Glomerular visceral epithelial cell (primary cell): Measurements from ENCODE around the gene DIDO1.
A peak's percentile ranks its signal among the peaks of the same experiment; 100 is the strongest.

Source experiments
- DNase-seq: peaks from one replicate; pipeline ENCODE4 v3.0.0-alpha.2; 2016; ENCODE audit errors: extremely low spot score

Gene DIDO1

DNA sequence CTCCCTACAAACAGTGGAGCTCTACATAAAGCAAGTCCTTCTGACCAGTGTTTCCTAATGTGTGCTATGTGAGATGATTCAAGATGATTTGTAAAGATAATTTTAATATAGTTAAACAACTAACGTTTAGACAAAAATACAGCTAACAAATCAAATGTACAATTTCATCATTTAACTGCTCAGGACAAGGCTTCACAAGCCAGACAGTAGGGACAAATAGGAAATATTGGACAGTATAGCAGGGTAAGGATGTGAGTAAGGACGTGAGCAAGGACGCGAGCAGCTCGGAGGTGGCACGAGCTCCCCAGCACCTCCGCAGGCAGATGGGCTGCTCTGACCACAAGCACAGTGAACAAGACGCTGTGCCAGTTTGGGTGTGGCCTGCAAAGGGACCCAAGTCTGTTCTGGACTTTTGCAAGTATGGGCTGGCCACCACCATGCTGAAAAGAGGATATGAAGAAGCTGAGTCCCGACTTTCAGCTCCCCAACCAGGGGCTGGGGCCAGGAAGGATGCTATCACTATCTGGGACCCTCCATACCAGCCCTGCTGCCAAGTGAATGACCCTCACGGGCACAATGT, 14.5 kb downstream of the DIDO1 start:
- no peak for DNase-seq

DNA sequence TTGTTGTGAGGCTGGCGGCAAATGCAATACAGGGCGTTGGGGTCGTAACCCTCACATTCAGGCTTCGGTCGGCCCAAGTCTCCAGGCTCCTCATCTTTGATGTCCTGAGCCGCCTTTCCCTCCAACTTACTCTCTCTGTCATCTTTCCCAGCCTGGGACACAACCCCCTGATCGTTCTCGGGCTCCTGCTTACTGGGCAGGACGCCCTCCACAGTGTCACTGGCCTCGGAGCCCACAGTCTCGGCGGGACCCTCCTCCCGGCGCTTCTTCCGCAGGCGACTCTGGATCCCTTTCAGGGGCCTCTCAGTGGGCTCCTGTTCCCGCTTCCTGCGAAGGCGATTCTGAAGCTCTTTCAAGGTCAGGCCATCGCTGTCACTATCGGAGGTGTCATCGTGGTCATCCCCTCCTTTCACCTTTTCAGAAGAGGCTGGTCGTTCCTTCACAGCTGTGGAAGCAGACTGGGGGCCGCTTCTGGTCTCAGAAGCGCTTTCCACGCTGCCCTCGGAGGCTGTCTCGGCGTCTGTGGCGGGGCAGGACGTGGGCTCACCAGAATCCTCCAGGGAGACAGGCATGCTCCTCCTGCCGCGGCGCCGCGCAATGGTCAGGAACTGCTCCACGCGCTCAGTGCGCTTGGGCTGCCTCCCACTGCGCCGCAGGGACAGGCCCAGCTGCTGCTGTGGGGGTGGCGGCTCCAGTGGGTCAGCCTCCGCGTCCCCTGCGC, 15.4 kb downstream of the DIDO1 start:
- no peak for DNase-seq

DNA sequence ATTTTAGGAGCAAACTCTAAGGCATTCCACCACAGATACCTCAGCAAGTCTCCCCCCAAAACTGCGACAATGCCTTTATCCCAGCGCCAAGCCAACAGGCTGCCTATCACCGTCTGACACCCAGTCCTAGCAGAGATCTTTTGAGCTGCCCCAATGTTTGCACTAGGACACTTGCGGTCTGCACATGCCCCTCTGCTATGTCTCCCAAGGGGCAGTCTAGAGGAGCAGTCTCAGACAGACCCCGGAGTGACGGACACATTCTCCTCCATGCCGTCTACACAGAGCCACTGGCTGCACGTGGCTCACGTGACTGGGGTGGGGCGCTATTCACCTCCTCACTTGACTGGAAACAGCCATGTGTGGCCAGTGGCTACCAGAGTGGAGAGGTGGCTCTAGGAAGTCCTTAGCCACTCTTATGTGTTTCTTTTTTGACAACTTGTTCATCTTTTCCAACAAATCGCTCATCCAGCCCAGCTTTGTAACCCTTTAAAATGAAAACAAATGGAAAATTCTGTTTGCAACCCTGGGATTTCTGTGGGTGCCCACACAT, 16.0 kb downstream of the DIDO1 start:
- no peak for DNase-seq

DNA sequence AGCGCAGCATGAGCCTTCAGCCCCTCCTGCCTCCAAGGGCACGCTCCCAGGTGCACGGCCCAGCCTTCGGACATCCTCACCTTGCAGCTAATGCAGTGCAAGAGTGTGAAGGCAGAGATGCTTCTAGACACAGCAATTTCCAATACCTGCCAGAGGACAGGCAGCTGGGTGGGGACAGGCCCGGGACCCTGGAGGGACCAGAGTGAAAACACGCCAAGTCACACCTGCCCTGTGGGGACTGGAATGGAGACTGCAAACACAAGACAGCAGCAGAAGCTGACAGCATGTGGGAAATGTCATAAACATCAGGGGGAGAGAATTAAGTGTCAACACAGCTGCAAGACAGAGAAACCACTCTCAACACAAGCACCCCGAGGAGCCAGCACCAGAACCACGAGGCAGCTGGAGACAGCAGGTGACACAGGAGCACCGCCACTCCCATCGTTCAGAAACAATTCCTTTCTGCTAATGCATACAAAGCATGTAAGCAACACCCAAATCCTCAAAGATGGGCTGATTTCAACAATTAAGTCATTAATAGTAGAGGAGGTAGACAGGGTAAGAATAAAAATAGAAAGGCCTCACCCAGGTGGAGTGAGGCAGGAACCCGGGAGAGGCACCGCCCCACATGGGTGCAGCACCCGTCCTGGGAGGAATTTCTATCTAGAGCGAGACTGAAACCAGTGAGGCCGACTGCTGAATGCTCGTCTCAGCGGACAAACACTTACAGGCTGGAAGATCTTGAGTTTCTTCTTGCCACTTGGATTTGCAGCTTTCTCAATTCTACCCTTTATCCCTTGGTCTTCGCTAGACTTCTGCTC, 17.1 kb downstream of the DIDO1 start:
- no peak for DNase-seq

DNA sequence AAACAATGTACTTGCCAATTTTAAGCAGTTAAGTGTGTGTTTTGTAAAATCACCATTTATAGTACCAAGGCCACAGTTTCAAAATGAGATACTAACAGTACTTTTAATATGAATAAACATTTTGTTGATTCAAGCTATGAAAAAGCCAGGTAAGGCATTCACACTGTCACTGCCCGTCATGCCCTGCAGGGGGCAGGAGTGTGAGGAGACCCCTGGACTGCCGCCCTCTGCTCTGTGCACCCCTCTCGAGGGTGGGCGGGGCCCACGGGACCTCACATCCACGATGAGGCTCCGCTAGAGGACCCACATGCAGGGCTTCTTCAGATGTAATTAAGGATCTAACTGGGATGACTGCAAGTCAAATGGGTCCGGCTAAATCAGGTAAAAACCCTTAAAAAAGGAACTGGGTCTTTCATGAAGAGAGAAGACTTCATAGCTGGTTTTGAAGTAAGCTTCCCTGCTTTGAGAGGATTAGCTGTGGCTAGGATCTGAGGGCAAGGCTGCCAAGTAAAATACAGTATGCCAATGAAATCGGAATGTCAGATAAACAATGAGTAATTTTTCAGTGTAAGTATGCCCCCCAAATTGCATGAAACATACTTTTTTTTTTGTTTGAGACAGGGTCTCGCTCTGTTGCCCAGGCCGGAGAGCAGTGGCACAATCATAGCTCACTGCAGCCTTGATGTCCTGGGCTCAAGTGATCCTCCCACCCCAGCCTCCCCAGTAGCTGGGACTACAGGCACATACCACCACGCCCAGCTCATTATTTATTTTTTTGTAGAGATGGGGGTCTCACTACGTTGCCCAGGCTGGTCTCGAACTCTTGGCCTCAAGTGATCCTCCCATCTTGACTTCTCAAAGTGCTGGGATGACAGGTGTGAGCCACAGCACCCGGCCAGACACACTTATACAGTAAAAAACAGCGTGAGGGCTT, 18.7 kb downstream of the DIDO1 start:
- DNase-seq = no peak

DNA sequence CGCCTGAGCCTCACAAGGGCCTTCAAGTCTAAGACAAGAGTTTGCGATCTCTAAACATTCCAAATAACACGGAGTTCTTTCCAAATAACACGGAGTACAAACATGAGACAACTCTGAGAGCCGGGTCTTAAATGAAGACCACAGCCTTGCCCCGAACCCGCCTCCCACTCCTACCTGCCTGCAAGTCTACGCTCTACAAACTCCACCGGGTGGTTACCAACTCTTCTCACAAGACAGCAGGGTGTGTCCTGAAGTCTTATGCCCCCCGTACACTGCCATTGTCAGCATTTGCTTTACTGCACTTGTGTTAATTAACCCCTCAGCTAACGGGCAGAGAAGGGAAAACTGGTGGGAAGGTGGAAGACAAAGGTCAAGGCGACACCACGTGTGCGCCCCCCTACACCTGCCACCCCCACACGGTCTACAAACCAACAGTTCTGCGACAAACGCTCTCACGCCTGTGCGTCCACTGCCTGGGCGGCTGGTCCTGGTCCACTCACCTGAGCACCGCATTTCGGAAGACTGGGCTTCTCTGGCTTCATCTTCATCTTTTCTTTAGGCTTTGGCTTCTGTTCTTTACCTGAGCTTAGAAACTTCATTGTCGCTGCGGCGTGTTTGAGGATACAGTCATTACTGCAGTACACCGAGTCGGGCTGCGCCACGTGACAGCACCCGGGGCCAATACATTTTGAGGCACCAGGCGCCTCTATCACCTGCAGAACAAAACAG, 19.5 kb downstream of the DIDO1 start:
- DNase-seq = no peak

DNA sequence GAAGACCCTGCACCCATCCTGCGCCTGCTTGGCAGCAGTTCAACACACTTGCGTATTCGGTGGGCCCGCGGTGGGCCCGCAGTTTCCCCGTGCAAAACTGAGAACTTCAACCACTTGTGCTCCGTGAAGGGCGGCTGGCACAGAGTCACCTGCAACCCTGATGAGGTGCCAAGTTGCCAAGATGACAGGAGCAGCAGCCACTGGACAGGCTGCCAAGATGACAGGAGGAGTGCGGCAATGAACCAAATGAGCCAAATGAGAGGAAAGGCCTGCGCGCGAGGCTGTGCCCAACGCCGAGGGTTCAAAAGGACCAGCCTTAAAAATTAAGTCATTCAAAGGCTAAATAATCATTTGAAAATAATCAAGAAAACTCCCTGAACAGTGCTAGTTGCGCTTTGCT, 20.1 kb downstream of the DIDO1 start:
- no peak for DNase-seq

DNA sequence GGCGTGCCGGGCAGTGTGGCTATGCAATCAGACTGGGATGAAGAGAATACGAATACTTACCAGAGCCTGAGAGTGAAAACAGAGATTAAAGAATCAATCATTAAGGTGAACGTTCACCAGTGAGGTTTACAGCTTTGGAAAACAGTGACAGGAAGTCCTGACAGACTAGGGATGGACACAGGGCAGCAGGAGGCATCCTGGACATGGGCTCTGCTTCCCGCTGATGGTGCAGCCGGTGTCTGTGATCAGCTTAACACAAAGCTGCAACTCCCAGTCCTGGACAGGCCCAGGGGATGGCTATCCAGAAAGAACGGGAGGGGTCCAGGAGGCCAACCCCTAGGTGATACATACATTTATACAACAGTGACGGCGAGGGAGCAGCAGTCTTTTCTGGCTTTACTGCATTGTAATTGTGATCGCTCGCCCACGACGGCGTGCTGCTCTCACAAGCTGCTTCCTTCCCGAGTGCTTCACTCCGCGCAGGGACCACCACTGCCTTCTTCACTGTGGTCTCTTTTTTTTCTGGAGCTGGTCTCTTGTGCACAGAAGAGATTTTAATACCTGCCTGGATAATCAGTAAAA, 20.7 kb downstream of the DIDO1 start:
- no peak for DNase-seq

DNA sequence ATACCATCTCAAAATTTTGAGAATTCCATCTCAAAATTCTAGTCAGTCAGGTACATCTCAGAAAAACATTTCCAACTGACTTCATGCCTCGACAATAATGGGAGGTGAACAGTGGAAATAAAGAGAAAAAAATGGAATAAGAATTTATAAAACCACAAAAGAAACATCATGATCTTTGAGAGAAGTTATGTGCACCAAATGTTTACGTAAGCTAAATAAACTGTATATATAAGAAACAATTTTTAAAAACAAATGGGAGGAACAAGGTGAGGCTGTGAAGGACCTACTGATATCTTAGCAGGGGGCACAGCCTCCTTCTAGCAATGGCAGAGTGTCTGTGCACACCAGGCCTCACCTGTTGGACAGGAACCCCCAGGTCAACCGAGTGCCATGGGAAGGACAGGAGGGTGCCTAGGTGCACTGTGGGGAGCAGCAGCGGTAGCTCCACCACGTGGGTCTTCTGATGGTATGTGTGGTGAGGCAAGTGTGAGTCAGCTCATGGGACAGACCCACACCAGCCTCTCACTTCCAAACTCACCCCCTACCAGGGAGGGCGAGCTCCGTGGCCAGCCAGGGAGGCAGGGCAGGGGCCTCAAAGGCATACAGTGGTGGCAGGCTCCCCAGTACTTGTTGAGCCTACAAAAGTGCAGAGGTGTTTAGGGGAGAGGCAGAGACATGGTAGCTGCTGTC, 23.2 kb downstream of the DIDO1 start:
- DNase-seq = peak; percentile 64

DNA sequence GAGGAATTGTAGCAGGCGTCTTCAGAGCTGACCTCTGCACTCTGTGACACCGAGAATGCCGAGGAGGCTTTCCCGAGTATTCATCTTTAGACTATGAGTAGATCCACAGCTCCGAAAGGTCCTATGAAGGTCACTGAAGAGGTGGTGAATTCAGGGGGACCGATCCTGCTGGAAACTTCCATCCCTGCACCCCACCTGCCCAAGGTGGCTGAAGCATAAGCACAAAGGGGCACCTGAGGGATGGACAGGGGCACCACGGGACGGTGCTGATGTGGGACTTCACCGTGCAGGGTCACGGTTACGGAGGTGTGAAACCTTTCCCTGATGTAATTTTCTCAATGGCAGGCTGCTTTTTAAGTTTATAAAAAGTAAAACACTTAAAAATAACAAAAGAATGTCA, 24.4 kb downstream of the DIDO1 start:
- DNase-seq = no peak

DNA sequence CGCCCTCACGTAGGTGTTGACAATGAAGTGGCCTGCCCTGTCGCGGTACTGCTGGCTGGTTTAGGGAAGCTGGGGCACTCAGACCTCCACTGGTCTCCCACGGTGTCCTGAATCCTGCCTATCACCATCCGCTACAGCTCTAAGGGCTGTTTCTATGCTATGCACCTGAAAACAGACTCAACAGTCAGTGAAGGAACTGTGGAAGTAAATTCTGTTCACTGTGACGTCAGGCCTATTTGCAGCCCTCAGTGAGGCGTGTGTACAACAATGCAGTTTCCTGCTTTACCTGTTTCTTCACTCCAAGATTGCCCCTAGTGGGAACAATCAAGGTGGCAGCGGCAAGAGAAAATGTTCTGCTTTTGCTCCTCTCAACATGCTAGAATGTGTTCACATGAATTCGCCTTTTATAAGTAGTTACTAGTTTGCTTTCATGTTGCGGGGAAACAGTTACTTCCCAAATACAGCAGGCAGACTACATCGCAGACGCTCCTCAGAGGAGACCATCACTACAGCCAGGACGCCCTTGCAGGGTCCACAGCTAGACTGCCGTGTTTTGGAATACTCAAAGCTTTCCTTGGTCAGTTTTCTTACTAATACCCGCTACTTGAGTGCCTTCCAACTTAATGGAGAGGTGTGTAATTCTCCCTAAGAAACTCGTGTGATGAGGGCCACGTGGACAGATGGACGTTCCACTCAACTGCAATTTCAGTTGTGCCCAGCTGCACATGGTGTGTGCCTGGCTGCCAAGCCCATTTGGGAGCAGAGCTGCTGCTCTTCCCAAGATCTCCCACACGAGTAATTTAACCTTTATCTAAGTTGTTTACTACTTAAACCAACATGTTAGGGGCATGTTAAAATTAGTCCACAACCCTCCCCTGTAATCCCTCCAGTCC, 25.4 kb downstream of the DIDO1 start:
- DNase-seq = no peak

DNA sequence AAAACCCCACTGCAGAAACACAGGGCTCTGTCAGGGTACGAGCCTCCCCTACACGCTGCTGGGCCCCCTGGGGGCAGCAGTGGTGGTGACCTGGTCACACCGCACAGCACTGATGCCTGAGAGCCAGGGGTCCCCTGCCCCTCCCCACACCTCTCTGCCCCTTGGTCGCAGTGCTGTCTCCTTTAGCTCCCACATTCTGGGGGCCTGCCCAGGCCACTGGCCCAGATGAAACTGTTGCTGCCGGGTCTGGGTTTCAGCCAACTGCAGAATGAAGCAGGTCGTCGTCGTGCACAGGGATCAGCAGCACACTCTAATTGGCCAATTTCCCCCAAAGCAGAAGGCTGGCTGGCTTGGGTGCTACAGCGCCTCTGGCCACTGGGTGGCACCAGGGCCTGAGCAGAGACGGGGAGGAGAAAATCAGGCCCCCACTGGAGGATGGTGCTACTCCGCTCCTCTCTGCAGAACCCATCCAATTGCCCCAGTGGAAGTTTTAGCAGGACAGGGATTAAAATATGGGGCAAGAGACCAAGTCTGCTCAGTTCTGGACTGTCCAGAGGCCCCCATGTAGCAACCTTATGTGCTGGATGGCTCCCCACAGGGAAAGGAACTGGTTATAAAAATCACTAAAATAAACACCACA, 26.1 kb downstream of the DIDO1 start:
- DNase-seq = peak; percentile 77

DNA sequence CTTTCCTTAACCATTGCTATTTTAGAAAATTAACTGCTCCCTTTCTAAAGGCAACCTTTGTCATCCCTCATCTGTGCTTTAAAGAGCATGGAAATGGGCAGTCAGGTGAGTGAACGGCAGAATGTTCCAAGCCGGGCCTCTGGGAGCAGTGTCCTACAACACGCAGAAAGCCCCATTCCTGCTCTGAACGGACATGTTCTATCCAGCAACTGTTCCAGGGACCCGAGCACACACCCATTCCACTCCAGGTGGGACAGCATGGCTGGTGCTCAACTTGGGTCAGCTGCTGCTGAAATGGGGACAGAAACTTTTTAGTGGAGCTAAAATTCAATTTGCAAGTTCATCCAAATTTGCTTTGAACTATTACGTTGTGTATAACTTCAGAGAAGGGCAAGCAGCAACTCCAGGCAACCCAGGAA, 26.7 kb downstream of the DIDO1 start:
- DNase-seq = no peak

DNA sequence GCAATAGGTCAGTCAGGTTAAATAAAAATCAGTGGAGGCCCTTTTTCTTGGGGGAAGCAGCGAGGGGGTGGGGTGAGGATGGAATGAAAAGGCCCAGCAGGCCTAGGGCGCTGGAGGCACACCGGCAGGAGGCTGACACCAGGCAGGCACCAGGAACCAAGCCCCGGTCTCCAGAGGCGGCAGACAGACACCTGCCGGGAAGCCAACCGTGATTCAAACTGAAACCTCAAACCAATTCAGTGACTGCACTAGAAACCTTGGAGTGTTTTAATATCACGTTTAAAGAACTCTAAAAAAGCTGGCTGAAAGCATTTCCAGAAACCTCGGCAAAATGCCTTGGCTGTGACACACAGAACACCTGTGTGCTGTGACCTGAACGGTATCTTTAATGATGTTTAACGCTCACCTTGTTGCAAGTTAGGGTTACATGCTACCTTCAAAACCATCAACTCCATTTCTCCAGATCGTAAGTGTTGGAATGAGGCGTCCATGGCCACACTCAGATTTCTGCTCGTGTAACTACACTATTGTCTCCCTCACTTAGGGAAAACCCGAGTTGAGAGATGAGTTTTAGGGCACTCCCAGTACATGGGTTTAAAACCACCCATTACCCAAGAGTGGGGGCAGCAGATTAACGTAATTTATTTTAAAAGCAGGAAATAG, 27.2 kb downstream of the DIDO1 start:
- no peak for DNase-seq

DNA sequence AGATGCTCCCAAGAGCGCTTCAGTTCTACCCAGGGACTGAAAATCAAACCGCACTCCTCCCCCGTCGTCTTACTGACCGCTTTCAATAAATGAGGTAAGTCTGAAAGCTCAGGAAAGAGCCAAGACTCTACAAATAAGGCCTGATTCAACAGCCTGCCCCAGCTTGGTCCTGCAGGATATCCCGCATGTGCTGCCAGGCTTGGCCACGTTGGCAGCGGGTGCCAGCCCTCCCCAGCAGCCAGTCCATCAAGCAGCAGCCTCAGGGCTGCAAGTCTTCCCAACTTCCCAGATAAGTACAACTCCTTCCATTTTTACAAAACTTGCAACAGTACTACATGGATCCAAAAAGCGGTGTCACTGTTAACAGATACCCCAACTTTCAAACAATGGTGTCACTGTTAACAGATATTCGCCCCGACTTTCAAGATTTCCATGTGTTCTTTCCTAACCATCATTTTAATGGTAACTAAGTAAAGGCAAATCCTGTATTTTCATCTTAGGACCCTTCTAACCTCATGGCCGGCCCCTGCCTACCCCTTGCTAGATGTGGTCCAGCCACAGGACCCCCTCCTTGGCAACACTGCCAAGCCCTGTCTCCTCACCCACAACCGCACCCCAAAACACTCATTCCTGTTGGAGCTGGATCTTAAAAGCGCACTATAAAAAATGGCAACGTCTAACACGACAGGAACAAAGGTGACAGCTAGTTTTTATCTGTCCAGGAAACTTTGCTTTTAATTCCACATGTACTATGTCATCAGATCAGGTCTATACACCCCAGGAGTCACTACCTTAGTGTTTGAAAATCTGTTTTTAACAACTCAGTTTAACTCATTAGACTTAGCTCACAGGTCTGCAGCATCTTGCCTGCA, 28.0 kb downstream of the DIDO1 start:
- DNase-seq = no peak

DNA sequence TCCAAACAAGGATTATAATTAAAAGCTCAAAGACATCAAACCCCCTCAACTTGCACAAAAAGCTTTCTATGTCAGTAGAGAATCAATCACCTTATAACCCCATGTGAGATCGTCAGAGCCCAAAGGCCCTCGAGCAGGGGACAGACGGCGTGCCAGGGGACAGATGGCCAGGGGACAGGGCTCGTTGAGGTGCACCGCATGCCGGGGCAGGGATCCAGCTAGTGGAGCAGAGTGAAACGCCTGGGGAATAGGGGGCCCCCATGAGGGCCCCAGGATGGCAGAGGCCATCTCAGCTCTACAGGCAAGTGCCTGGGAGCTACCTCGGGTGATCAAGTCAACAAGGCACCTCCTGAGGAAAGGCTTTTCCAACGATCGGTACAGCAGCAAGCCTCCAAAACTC, 28.6 kb downstream of the DIDO1 start:
- no peak for DNase-seq

DNA sequence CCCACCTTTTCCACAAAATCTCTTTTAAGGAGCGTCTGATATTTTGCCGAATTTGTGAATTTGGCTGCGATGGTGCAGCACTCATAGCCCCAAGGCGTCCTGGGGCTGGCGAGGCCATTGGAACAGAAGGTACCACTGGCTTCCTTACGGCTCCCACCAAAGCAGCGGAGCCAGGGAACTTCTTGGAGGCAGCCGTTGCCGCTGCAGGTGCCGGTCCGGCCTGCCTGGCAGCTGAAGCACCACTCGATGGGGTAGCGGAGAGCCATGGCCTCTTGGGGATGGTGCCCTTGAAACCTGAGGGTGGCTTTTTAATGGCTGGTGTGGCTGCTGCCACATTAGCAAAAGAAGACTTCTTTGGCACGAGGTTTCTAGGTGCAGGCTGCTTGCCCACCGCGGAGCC, 29.8 kb downstream of the DIDO1 start:
- no peak for DNase-seq
